B cell (primary cell): ENCODE results near the gene SNTG2. TPM values are rescaled to one million over a fixed set of nuclear protein-coding genes. Genes with fewer than 3 reads are reported as not detected.

Experiments
- ATAC-seq: fragments of 200-7000 bp; cut with Tn5 transposase; one replicate; pipeline ENCODE4 v1.10.0; 2021; ENCODE audit warnings: low read depth, mild to moderate bottlenecking, moderate number of reproducible peaks, moderate library complexity
- CTCF ChIA-PET: fragments of 350-600 bp; sonication (Branson Sonifier 250); formaldehyde crosslinking; loops from one replicate; lab custom pipeline; 2021; ENCODE audit warnings: antibody characterized with exemption, inconsistent platforms; lab: Charles Lee
- POLR2A ChIA-PET: fragments of 350-600 bp; sonication (Branson Sonifier 250); formaldehyde crosslinking; loops from one replicate; lab custom pipeline; 2021; ENCODE audit warnings: antibody characterized with exemption; lab: Charles Lee
- DNase-seq: peaks from one replicate; pipeline ENCODE4 v3.0.0; 2013
- H2AFZ ChIP-seq: 2 replicates; pipeline ENCODE4 v1.6.1; 2012; ENCODE audit warnings: mild to moderate bottlenecking, low read depth, low read length; ENCODE audit not compliant: insufficient read depth, poor library complexity, severe bottlenecking
- H3K27ac ChIP-seq, 2 donors: 1 replicate in 1 of 2; 2 replicates in 1 of 2; pipeline ENCODE4 v1.5.1; 2012 to 2013; ENCODE audit warnings: low read length in 2 of 2, mild to moderate bottlenecking in 2 of 2, moderate library complexity in 1 of 2
- H3K27me3 ChIP-seq, 4 experiments: fragments of 200-600 bp in 1 of 4; sonication (generic) in 1 of 4; replicated peaks in 1 of 4; 1 replicate in 2 of 4; 2 replicates in 2 of 4; pipeline versions ENCODE4 v1.6.1 to v1.7.0; 2013 to 2016; ENCODE audit warnings: low read length in 3 of 4, mild to moderate bottlenecking in 2 of 4, mixed read lengths in 1 of 4, moderate library complexity in 1 of 4; ENCODE audit not compliant: insufficient read depth in 4 of 4, control insufficient read depth in 3 of 4; ENCODE audit errors: control extremely low read depth in 1 of 4
- H3K36me3 ChIP-seq, 2 experiments: replicated peaks in 1 of 2; 1 replicate in 1 of 2; 2 replicates in 1 of 2; pipeline versions ENCODE4 v1.6.1 to v1.7.1; 2013; ENCODE audit warnings: low read length in 1 of 2; ENCODE audit not compliant: insufficient read depth in 2 of 2, control insufficient read depth in 1 of 2; ENCODE audit errors: control extremely low read depth in 1 of 2, extremely low read depth in 1 of 2
- H3K4me1 ChIP-seq, 2 donors: fragments of 200-600 bp in 1 of 2; sonication (generic) in 1 of 2; 1 replicate in 1 of 2; 2 replicates in 1 of 2; pipeline versions ENCODE4 v1.5.1 to v1.6.1; 2013 to 2017; ENCODE audit warnings: low read length in 2 of 2; ENCODE audit not compliant: control insufficient read depth in 2 of 2, insufficient read depth in 2 of 2
- H3K4me2 ChIP-seq: replicated peaks from 2 replicates; pipeline ENCODE3; 2012; ENCODE audit warnings: mild to moderate bottlenecking, low read depth, low read length; ENCODE audit not compliant: poor library complexity, severe bottlenecking
- H3K4me3 ChIP-seq, 5 experiments: fragments of 200-600 bp in 1 of 5; sonication (generic) in 1 of 5; 1 replicate in 3 of 5; 2 replicates in 2 of 5; pipeline versions ENCODE4 v1.5.1 to v1.7.0; 2011 to 2016; ENCODE audit warnings: low read length in 4 of 5, mild to moderate bottlenecking in 4 of 5, low read depth in 2 of 5, control low read depth in 1 of 5, moderate library complexity in 1 of 5; ENCODE audit not compliant: insufficient read depth in 1 of 5; ENCODE audit errors: control extremely low read depth in 1 of 5, extremely low read depth in 1 of 5
- H3K79me2 ChIP-seq: fragments of 200-600 bp; sonication (generic); one replicate; pipeline ENCODE4 v1.6.0; 2016; ENCODE audit warnings: low read length; ENCODE audit not compliant: control insufficient read depth, insufficient read depth
- H3K9ac ChIP-seq: fragments of 200-600 bp; sonication (generic); 2 replicates; pipeline ENCODE4 v1.6.1; 2017; ENCODE audit warnings: mild to moderate bottlenecking, low read length, moderate library complexity
- H3K9me3 ChIP-seq, 3 donors: one replicate each; pipeline versions ENCODE4 v1.6.1 to v1.7.1; 2013; ENCODE audit warnings: low read length in 2 of 3; ENCODE audit not compliant: control insufficient read depth in 2 of 3, insufficient read depth in 1 of 3; ENCODE audit errors: control extremely low read depth in 1 of 3
- H4K20me1 ChIP-seq: 2 replicates; pipeline ENCODE4 v1.6.0; 2012; ENCODE audit warnings: mild to moderate bottlenecking, low read length; ENCODE audit not compliant: insufficient read depth, control insufficient read depth, poor library complexity, severe bottlenecking
- H3K27ac Mint-ChIP-seq: one replicate; pipeline ENCODE4 v1.8.0; 2021; ENCODE audit warnings: mixed read lengths
- H3K27me3 Mint-ChIP-seq: one replicate; pipeline ENCODE4 v1.8.0; 2021; ENCODE audit warnings: mixed read lengths
- H3K4me1 Mint-ChIP-seq: one replicate; pipeline ENCODE4 v1.8.0; 2021; ENCODE audit warnings: mixed read lengths
- H3K4me3 Mint-ChIP-seq: one replicate; pipeline ENCODE4 v1.8.0; 2021; ENCODE audit warnings: mixed read lengths
- H3K9me3 Mint-ChIP-seq: one replicate; pipeline ENCODE4 v1.8.0; 2022; ENCODE audit warnings: mixed read lengths; ENCODE audit not compliant: insufficient read depth
- EZH2 ChIP-seq: IDR thresholded peaks from 2 replicates; pipeline ENCODE4 v1.6.1; 2012; ENCODE audit warnings: borderline replicate concordance, low read depth, mild to moderate bottlenecking, moderate library complexity, low read length; ENCODE audit not compliant: insufficient read depth, poor library complexity, severe bottlenecking
- whole genome bisulfite sequencing: methylation state at CpG from one replicate; pipeline ENCODE4 v1.1.5; 2013; ENCODE audit warnings: missing lambda C conversion rate; ENCODE audit not compliant: insufficient coverage; 5-methylcytosine and 5-hydroxymethylcytosine counted together
- intact Hi-C: fragments of 100-400 bp; cut with micrococcal nuclease; formaldehyde crosslinking; loops from one replicate; pipeline ENCODE4 v1.10.0; 2022
- polyA plus RNA-seq: library from polyadenylated mRNA; depleted of rRNA; stranded (reverse); fragments of >200 nt; gene quantifications from 2 replicates; pipeline ENCODE4 v1.2.3, GENCODE V29; 2012
- total RNA-seq, 2 donors: library from RNA; stranded (reverse); fragments of 120-200 nt in 1 of 2; gene quantifications; 1 replicate in 1 of 2; 2 replicates in 1 of 2; pipeline versions ENCODE4 v1.2.3 to v1.2.4, GENCODE V29; 2013 to 2022
- TF ChIP-seq, protein P1 (sequence below): fragments of 200-600 bp; IDR thresholded peaks from one replicate; pipeline ENCODE4 v1.8.0; 2022; ENCODE audit warnings: antibody characterized with exemption, mild to moderate bottlenecking

Gene SNTG2
- total and polyA plus RNA-seq, 2 donors (not counting 1 experiment from before 2014, with no cell fraction given) = 2.1 to 2.4 TPM

DNA sequence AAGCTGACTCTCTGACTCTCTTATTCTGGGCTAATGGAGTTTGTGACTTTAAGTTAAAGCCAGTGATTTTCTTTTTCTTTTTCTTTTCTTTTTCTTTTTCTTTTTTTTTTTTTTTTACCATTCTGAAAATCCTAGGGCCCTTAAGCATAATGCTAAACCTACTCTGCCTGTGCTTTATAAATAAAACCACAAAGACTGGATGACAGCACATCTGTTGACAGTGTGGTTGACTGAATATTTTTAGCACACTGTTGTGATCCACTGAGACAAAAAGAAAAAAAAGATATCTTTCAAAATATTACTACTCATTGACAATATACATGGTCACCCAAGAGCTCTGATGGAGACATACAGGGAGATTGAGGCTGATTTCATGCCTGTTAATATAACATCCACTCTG lies 121.6 kb downstream of the SNTG2 start:
- no peaks in the 10 kb centered on the region for H3K36me3 ChIP-seq
- H3K27ac Mint-ChIP-seq = no peak overlapping the region
- ATAC-seq = no peak
- ChIA-PET CTCF (no interaction called here), POLR2A (no interaction called here)
- H3K4me2 ChIP-seq = no peak overlapping the region
- H3K4me1 Mint-ChIP-seq = no peaks in the 10 kb centered on the region
- DNase-seq = no peak
- H3K27ac ChIP-seq = no peak overlapping the region
- no peak overlapping the region for H2AFZ ChIP-seq
- no peaks in the 10 kb centered on the region for H3K27me3 Mint-ChIP-seq
- H3K4me1 ChIP-seq = no peaks in the 10 kb centered on the region
- H3K4me3 Mint-ChIP-seq = no peak overlapping the region
- H3K79me2 ChIP-seq = no peaks in the 10 kb centered on the region
- no peaks in the 10 kb centered on the region for H4K20me1 ChIP-seq
- H3K4me3 ChIP-seq = no peak overlapping the region
- intact Hi-C loops = no loop called here
- H3K9me3 Mint-ChIP-seq = no peaks in the 10 kb centered on the region
- no peak for TF ChIP-seq EZH2
- TF ChIP-seq, protein P1, sequence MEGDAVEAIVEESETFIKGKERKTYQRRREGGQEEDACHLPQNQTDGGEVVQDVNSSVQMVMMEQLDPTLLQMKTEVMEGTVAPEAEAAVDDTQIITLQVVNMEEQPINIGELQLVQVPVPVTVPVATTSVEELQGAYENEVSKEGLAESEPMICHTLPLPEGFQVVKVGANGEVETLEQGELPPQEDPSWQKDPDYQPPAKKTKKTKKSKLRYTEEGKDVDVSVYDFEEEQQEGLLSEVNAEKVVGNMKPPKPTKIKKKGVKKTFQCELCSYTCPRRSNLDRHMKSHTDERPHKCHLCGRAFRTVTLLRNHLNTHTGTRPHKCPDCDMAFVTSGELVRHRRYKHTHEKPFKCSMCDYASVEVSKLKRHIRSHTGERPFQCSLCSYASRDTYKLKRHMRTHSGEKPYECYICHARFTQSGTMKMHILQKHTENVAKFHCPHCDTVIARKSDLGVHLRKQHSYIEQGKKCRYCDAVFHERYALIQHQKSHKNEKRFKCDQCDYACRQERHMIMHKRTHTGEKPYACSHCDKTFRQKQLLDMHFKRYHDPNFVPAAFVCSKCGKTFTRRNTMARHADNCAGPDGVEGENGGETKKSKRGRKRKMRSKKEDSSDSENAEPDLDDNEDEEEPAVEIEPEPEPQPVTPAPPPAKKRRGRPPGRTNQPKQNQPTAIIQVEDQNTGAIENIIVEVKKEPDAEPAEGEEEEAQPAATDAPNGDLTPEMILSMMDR = no peak
- no peak overlapping the region for H3K9ac ChIP-seq
- no peaks in the 10 kb centered on the region for H3K27me3 ChIP-seq
- H3K9me3 ChIP-seq = peaks cover 0 to 4% (median 0%) of the 10 kb centered on the region in 3 donors

DNA sequence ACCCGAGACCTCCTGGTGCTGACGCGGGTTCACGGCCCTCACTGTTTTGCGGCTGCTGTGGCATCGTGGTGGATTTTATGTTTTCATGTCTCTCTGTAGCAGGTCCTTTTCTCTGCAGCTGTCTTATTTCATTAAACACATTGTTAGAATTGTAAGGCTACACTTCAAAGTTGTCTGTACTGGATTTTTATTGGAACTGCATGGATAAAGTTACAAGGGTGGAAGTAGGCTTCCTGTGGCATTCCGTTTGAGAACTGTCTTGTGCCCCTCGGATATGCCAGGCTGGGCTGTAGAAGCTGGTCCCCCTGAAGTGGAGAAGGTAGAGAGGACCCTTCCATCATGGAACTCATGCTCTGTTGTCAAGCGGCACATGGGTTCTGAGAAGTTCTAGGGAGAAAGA lies 127.3 kb downstream of the SNTG2 start:
- no peak for ATAC-seq
- Histone ChIP-seq H3K9ac (no peak overlapping the region), H4K20me1 (no peaks in the 10 kb centered on the region), H2AFZ (no peak overlapping the region), H3K4me3 (no peak overlapping the region), H3K27ac (no peak overlapping the region), H3K4me2 (no peak overlapping the region), H3K27me3 (no peaks in the 10 kb centered on the region), H3K36me3 (no peaks in the 10 kb centered on the region), H3K79me2 (no peaks in the 10 kb centered on the region), H3K4me1 (no peaks in the 10 kb centered on the region), H3K9me3 (peaks cover 0 to 9% (median 0%) of the 10 kb centered on the region in 3 donors)
- ChIA-PET CTCF (no interaction called here), POLR2A (no interaction called here)
- H3K27ac Mint-ChIP-seq = no peak overlapping the region
- no peak for TF ChIP-seq EZH2
- TF ChIP-seq, protein P1 = no peak
- peaks cover 4% of the 10 kb centered on the region for H3K27me3 Mint-ChIP-seq
- 95% methylated on average over 3 of the region's 9 CpGs for WGBS
- no peak for DNase-seq
- H3K4me1 Mint-ChIP-seq = no peaks in the 10 kb centered on the region
- H3K4me3 Mint-ChIP-seq = no peak overlapping the region
- intact Hi-C loops = no loop called here
- no peaks in the 10 kb centered on the region for H3K9me3 Mint-ChIP-seq
